Memory B cell (primary cell): Measurements from ENCODE around the gene UPF2.

Experiments used
- ATAC-seq: fragments of 150-1000 bp; cut with Tn5 transposase; 2 replicates; pipeline ENCODE4 v1.10.0; 2021; ENCODE audit warnings: low read depth, mild to moderate bottlenecking, moderate library complexity
- DNase-seq, 2 donors: peaks; one replicate each; pipeline ENCODE4 v3.0.0; 2022; ENCODE audit warnings: low spot score in 2 of 2
- H3K27ac Mint-ChIP-seq: one replicate; pipeline ENCODE4 v1.8.0; 2022; ENCODE audit warnings: mild to moderate bottlenecking, moderate library complexity, mixed read lengths
- H3K27me3 Mint-ChIP-seq: one replicate; pipeline ENCODE4 v1.8.0; 2022; ENCODE audit warnings: mixed read lengths
- H3K36me3 Mint-ChIP-seq: one replicate; pipeline ENCODE4 v1.8.0; 2022; ENCODE audit warnings: mild to moderate bottlenecking, mixed read lengths
- H3K4me1 Mint-ChIP-seq: one replicate; pipeline ENCODE4 v1.8.0; 2022; ENCODE audit warnings: mixed read lengths
- H3K4me3 Mint-ChIP-seq: one replicate; pipeline ENCODE4 v1.8.0; 2022; ENCODE audit warnings: mild to moderate bottlenecking, moderate library complexity, mixed read lengths
- H3K9me3 Mint-ChIP-seq: one replicate; pipeline ENCODE4 v1.8.0; 2022; ENCODE audit warnings: mixed read lengths

UPF2 gene

GRCh38 chr10:11884706-11885423, 157.7 kb downstream of the UPF2 start:
- H3K36me3 Mint-ChIP-seq = no peaks in the 10 kb centered on the region
- no peak for ATAC-seq
- H3K9me3 Mint-ChIP-seq = no peaks in the 10 kb centered on the region
- no peak overlapping the region for H3K27ac Mint-ChIP-seq
- no peaks in the 10 kb centered on the region for H3K27me3 Mint-ChIP-seq
- H3K4me1 Mint-ChIP-seq = peaks cover 2% of the 10 kb centered on the region
- no peak for DNase-seq
- H3K4me3 Mint-ChIP-seq = no peak overlapping the region

DNA sequence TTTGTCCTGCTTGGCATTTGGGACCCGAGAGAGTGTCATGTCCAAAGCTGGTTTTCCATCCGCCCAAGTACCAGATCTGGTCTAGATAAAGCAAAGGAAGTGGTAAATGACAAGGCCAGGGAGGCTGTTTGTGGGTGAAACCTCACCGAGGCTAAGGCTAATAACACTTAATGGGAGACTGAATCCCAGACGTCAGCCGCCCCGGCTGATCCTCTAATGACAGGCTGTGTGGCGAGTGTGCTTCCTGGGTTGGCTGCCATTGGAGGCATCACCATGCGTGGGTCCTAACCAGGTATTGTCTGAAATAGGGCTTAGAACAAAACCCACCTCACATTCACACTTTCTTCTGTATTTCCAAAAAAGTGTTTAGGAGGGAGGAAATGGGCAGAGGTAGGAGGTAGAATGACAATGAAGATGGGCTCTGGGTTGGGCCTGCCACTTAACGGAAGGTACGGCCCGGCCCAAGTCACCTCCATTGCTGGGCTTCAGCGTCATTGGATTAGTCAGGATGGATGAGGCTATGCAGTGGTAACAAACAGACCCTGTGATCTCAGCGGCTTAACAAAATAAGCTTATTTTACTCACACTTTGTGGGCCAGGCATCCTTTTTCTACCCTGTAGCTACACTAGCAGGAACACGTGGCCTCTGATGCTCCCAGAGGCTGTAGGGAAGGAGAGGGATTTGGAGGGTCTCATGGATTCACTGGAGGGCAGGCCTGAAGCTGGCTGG, 159.8 kb downstream of the UPF2 start:
- Mint-ChIP-seq H3K27me3 (peaks cover 3% of the 10 kb centered on the region), H3K27ac (no peak overlapping the region)
- ATAC-seq = no peak

DNA sequence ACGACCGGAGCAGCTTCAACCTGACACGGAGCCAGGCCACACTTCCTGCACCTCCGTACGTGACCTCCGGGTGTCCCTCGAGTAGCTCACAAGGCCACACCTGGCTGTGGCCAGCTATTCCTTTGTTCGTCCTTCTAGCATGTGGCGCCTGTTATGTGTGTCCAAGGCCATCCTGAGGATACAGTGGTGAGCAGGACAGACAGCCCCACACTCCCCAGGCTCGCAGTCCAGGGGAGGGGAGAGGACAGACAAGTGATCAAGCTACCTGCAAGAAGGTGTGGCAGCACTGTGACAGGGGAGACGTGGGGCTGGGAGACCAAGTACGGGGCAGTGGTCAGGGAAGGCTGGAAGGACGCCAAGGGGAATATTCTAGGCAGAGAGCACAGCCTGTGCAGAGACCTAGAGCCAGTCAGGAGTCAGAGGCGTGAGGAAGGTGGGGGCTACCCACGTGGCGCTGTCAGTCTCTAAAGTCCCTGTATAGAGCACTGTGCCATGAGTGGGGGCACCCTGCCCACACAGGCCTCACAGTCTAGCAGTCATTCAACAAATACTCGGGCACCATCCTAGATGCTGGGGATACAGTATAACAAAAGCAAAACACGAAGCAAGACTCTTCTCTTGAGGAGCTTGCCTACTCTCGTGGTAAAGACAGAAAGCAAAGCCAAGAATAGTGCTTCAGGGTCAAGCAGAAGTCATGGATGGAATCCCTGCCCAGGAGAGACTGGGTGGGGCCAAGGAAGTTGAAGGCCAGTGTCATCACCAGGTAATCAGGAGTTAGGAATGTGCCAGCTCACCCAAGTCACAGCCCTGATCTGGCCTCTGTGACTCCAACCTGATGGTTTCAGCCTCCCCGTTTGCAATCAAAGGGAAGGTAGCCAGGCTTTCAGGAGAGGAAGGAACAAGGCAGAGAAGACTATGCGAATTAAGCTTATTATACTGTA, 160.9 kb downstream of the UPF2 start:
- H3K4me1 Mint-ChIP-seq = peaks cover 2% of the 10 kb centered on the region
- H3K36me3 Mint-ChIP-seq = no peaks in the 10 kb centered on the region
- no peak overlapping the region for H3K27ac Mint-ChIP-seq
- no peaks in the 10 kb centered on the region for H3K9me3 Mint-ChIP-seq
- H3K27me3 Mint-ChIP-seq = peaks cover 8% of the 10 kb centered on the region
- DNase-seq (no peak), ATAC-seq (no peak)
- no peak overlapping the region for H3K4me3 Mint-ChIP-seq

More for the DNA sequence above, 159.8 kb downstream of the UPF2 start:
- H3K4me3 Mint-ChIP-seq = no peak overlapping the region
- no peaks in the 10 kb centered on the region for H3K36me3 Mint-ChIP-seq
- DNase-seq = no peak
- H3K4me1 Mint-ChIP-seq = peaks cover 2% of the 10 kb centered on the region
- no peaks in the 10 kb centered on the region for H3K9me3 Mint-ChIP-seq

DNA sequence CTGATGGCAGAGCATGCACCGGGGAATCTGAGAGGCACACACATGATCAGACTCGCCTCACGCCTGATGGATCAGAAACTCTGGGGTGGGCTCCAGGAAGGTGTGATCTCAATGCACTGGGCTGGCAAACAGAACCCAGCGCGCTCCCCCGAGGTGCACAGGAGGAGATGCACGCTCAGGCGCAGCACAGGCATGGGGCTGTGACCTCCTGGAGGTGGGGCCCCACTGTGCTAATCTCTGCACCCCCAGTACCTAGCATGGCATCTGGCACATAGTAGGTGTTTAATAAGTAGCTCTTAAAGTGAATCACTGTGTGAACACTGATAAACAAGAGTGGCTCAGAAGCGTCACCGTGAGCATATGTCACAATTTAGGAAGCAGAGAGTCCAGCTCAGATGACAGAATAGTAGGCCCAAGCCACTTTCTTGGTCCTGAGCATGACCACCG, 161.6 kb downstream of the UPF2 start:
- Mint-ChIP-seq H3K4me3 (no peak overlapping the region), H3K27ac (no peak overlapping the region), H3K4me1 (peaks cover 2% of the 10 kb centered on the region), H3K27me3 (peaks cover 8% of the 10 kb centered on the region), H3K9me3 (no peaks in the 10 kb centered on the region), H3K36me3 (no peaks in the 10 kb centered on the region)
- ATAC-seq = no peak
- DNase-seq = no peak

- no peak overlapping the region for H3K27ac Mint-ChIP-seq
- peaks cover 8% of the 10 kb centered on the region for H3K27me3 Mint-ChIP-seq
- ATAC-seq (no peak), DNase-seq (no peak)
- no peaks in the 10 kb centered on the region for H3K36me3 Mint-ChIP-seq
- no peak overlapping the region for H3K4me3 Mint-ChIP-seq
- H3K4me1 Mint-ChIP-seq = peaks cover 2% of the 10 kb centered on the region
- no peaks in the 10 kb centered on the region for H3K9me3 Mint-ChIP-seq
Measured at GRCh38 chr10:11880151-11881029, 162.2 kb downstream of the UPF2 start.

- DNase-seq = no peak
- ATAC-seq = no peak
- Mint-ChIP-seq H3K27me3 (peaks cover 8% of the 10 kb centered on the region), H3K9me3 (no peaks in the 10 kb centered on the region), H3K36me3 (no peaks in the 10 kb centered on the region), H3K27ac (no peak overlapping the region), H3K4me3 (no peak overlapping the region), H3K4me1 (no peaks in the 10 kb centered on the region)
Measured at GRCh38 chr10:11879387-11880094, 163.1 kb downstream of the UPF2 start.

- Mint-ChIP-seq H3K4me3 (no peak overlapping the region), H3K27me3 (peaks cover 8% of the 10 kb centered on the region), H3K36me3 (no peaks in the 10 kb centered on the region), H3K9me3 (no peaks in the 10 kb centered on the region), H3K4me1 (no peaks in the 10 kb centered on the region), H3K27ac (no peak overlapping the region)
- no peak for DNase-seq
- no peak for ATAC-seq
Measured at GRCh38 chr10:11878776-11879175, 163.8 kb downstream of the UPF2 start.

GRCh38 chr10:11877591-11877905, 165.1 kb downstream of the UPF2 start:
- ATAC-seq = no peak
- Mint-ChIP-seq H3K27me3 (peaks cover 12% of the 10 kb centered on the region), H3K9me3 (no peaks in the 10 kb centered on the region), H3K27ac (no peak overlapping the region), H3K4me3 (no peak overlapping the region), H3K4me1 (no peaks in the 10 kb centered on the region), H3K36me3 (no peaks in the 10 kb centered on the region)
- no peak for DNase-seq

DNA sequence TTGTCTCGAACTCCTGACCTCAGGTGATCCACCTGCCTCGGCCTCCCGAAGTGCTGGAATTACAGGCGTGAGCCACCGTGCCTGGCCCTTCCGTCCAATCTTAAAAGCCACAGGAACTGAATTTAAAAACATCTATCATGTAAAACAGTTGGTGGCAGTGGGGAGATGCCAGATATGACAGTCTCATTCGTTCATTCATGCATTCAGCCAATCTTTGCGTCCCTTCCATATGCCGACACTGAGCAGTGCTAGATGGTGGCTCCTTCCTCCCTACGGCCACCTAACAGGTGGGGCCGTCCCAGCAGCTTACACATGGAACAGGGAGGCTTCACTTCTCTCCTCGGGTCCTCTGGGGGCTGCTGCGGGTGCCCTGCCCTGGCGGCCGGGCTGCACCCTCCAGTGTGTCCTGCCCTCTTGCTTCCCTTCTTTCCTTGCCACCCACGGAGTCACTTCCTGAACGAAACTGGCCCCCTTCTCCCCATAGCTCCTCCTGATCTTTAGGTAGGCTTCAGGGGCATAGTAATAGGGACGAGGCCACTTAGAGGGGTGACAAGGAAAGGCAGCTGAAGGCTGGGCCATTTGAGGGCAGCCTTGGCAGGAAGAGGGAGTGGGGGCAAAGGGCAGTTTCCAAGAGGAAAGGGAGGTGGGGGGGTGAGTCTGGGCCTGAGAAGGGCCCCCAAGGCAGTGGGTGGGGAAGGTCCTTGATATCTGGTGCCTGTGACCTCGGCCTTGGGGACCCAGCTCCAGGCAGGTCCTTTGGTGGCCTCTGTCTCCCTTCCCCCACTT, 165.6 kb downstream of the UPF2 start:
- Mint-ChIP-seq H3K36me3 (no peaks in the 10 kb centered on the region), H3K9me3 (no peaks in the 10 kb centered on the region), H3K4me3 (no peak overlapping the region), H3K4me1 (no peaks in the 10 kb centered on the region), H3K27me3 (peaks cover 12% of the 10 kb centered on the region), H3K27ac (no peak overlapping the region)
- DNase-seq (no peak), ATAC-seq (no peak)

- no peaks in the 10 kb centered on the region for H3K36me3 Mint-ChIP-seq
- H3K4me1 Mint-ChIP-seq = peaks cover 2% of the 10 kb centered on the region
- H3K4me3 Mint-ChIP-seq = no peak overlapping the region
- DNase-seq (no peak), ATAC-seq (no peak)
- H3K9me3 Mint-ChIP-seq = no peaks in the 10 kb centered on the region
- H3K27me3 Mint-ChIP-seq = peaks cover 12% of the 10 kb centered on the region
- H3K27ac Mint-ChIP-seq = no peak overlapping the region
Measured at GRCh38 chr10:11876324-11876723, 166.3 kb downstream of the UPF2 start.

DNA sequence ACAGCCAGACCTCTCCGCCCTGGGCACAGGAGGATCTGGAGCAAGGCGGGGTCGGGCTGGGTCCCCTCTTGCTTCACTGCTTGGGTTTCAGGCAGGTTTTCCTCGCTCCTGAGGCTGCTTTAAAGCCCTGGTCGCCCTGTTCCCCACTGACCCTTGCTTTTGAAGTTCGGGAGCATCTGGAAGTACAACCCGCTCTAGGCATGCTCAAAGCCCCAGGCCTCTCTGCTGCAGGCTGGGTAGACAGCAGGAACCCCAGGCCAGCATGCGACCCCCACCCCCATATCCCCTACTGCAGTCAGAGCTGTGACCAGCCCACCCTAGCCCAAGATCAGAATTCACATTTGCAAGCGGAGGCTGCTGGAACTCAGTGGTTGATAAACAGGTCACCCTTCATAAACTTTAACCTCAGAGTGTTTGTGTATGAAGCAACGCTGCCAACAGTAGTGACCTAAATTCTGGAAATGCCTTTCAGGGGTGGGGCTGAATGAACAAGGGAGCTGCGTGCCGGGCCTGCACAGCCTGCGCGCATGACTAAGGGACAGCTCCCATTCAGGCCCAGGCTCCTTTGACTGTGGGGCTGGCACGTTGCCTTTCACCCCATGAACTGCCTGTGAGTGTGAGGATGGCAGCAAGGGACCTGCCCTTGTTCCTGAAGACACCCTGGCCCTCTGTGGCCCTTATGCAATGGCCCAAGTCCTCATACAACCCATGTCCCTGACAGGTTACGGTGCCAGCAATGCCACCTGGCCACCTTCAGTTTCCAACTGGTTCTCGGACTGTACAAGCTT, 166.9 kb downstream of the UPF2 start:
- Mint-ChIP-seq H3K4me1 (peaks cover 3% of the 10 kb centered on the region), H3K27me3 (peaks cover 12% of the 10 kb centered on the region), H3K27ac (no peak overlapping the region), H3K9me3 (no peaks in the 10 kb centered on the region), H3K4me3 (no peak overlapping the region), H3K36me3 (no peaks in the 10 kb centered on the region)
- DNase-seq = no peak
- no peak for ATAC-seq
